COR-L47 (cell line): ENCODE results near the gene NSG1.
"Not testable (repeated sequence)": the region's sequence is repeated elsewhere in the genome, so short reads cannot be mapped to it uniquely, and the experiment has no call there.

Experiments
- DNase-seq: peaks from one replicate; lab custom pipeline; 2025; lab: John Stamatoyannopoulos, UW

NSG1 gene

GRCh38 chr4:4416981-4417380 lies 30.1 kb downstream of the NSG1 start:
- no peak for DNase-seq

- no peak for DNase-seq
Measured at GRCh38 chr4:4417886-4418285, 31.0 kb downstream of the NSG1 start.

GRCh38 chr4:4418676-4419390 lies 31.9 kb downstream of the NSG1 start:
- DNase-seq: no peak

- DNase-seq: no peak
Measured at GRCh38 chr4:4419896-4420295, 33.0 kb downstream of the NSG1 start.

GRCh38 chr4:4420421-4420820 lies 33.5 kb downstream of the NSG1 start:
- no peak for DNase-seq

GRCh38 chr4:4421356-4421755 lies 34.5 kb downstream of the NSG1 start:
- no peak for DNase-seq

- not testable (repeated sequence) for DNase-seq
Measured at GRCh38 chr4:4422117-4422516, 35.2 kb downstream of the NSG1 start.

- DNase-seq: no peak
Measured at GRCh38 chr4:4422856-4423499, 36.1 kb downstream of the NSG1 start.

- no peak for DNase-seq
Measured at GRCh38 chr4:4423706-4424498, 37.0 kb downstream of the NSG1 start.

- no peak for DNase-seq
Measured at GRCh38 chr4:4424499-4425115, 37.7 kb downstream of the NSG1 start.

- no peak for DNase-seq
Measured at GRCh38 chr4:4425119-4425690, 38.3 kb downstream of the NSG1 start.

- DNase-seq: no peak
Measured at GRCh38 chr4:4425696-4426095, 38.8 kb downstream of the NSG1 start.

- no peak for DNase-seq
Measured at GRCh38 chr4:4426511-4427120, 39.7 kb downstream of the NSG1 start.

GRCh38 chr4:4427121-4427870 lies 40.4 kb downstream of the NSG1 start:
- DNase-seq: no peak

- DNase-seq: no peak
Measured at GRCh38 chr4:4427886-4428285, 41.0 kb downstream of the NSG1 start.

GRCh38 chr4:4428966-4429875 lies 42.3 kb downstream of the NSG1 start:
- DNase-seq: no peak

- peak; percentile 64 for DNase-seq
Measured at GRCh38 chr4:4430492-4431195, 43.7 kb downstream of the NSG1 start.

GRCh38 chr4:4432341-4433125 lies 45.6 kb downstream of the NSG1 start:
- no peak for DNase-seq
